CD8-positive, alpha-beta memory T cell (primary cell): ENCODE results near the gene STXBP6. TPM values are rescaled to one million over a fixed set of nuclear protein-coding genes. Genes with fewer than 3 reads are reported as not detected.

Source experiments
- CTCF ChIA-PET: fragments of 350-600 bp; sonication (Branson Sonifier 250); formaldehyde crosslinking; loops from one replicate; lab custom pipeline; 2021; ENCODE audit warnings: antibody characterized with exemption; lab: Charles Lee
- POLR2A ChIA-PET: fragments of 350-600 bp; sonication (Branson Sonifier 250); formaldehyde crosslinking; loops from one replicate; lab custom pipeline; 2021; ENCODE audit warnings: antibody characterized with exemption; lab: Charles Lee
- DNase-seq, 5 donors: peaks; one replicate each; pipeline versions ENCODE4 v3.0.0 to v3.0.0-alpha.2; 2020 to 2022; ENCODE audit warnings: mixed read lengths in 1 of 5
- H3K27ac ChIP-seq: one replicate; pipeline ENCODE4 v1.7.0; 2013; ENCODE audit warnings: low read depth, mild to moderate bottlenecking, low read length, moderate library complexity
- H3K27me3 ChIP-seq: 2 replicates; pipeline ENCODE4 v1.7.0; 2013; ENCODE audit warnings: low read length, mild to moderate bottlenecking; ENCODE audit not compliant: insufficient read depth, poor library complexity, severe bottlenecking
- H3K36me3 ChIP-seq: 2 replicates; pipeline ENCODE4 v1.7.0; 2013; ENCODE audit warnings: mild to moderate bottlenecking, low read length, moderate library complexity; ENCODE audit not compliant: insufficient read depth
- H3K4me1 ChIP-seq: 2 replicates; pipeline ENCODE4 v1.7.0; 2013; ENCODE audit warnings: mild to moderate bottlenecking, low read length, moderate library complexity; ENCODE audit not compliant: insufficient read depth
- H3K4me3 ChIP-seq: 2 replicates; pipeline ENCODE4 v1.7.0; 2013; ENCODE audit warnings: mild to moderate bottlenecking, low read length
- H3K9me3 ChIP-seq: 2 replicates; pipeline ENCODE4 v1.7.0; 2013; ENCODE audit warnings: mild to moderate bottlenecking, low read length
- H3K27ac Mint-ChIP-seq, 8 donors: one replicate each; pipeline ENCODE4 v1.8.0; 2020 to 2021; ENCODE audit warnings: mixed read lengths in 8 of 8, mild to moderate bottlenecking in 6 of 8, inconsistent platforms in 3 of 8, moderate library complexity in 3 of 8
- H3K27me3 Mint-ChIP-seq, 2 donors: one replicate each; pipeline ENCODE4 v1.8.0; 2020 to 2021; ENCODE audit warnings: mixed read lengths in 2 of 2, mild to moderate bottlenecking in 1 of 2, moderate library complexity in 1 of 2
- H3K36me3 Mint-ChIP-seq, 3 donors: one replicate each; pipeline ENCODE4 v1.8.0; 2020 to 2021; ENCODE audit warnings: mixed read lengths in 3 of 3, inconsistent platforms in 1 of 3, mild to moderate bottlenecking in 1 of 3
- H3K4me1 Mint-ChIP-seq, 3 donors: one replicate each; pipeline ENCODE4 v1.8.0; 2020 to 2021; ENCODE audit warnings: mixed read lengths in 3 of 3, inconsistent platforms in 1 of 3, mild to moderate bottlenecking in 1 of 3
- H3K4me3 Mint-ChIP-seq, 7 donors: one replicate each; pipeline ENCODE4 v1.8.0; 2020 to 2021; ENCODE audit warnings: mixed read lengths in 7 of 7, mild to moderate bottlenecking in 6 of 7, moderate library complexity in 4 of 7, inconsistent platforms in 2 of 7
- H3K9me3 Mint-ChIP-seq, 5 donors: one replicate each; pipeline ENCODE4 v1.8.0; 2020 to 2022; ENCODE audit warnings: mixed read lengths in 5 of 5, mild to moderate bottlenecking in 3 of 5, moderate library complexity in 2 of 5, inconsistent platforms in 1 of 5
- polyA plus RNA-seq: library from polyadenylated mRNA; unstranded; fragments of 300-500 nt; fragmentation: Illumina TruSeq; gene quantifications from one replicate; pipeline ENCODE4 v1.2.3, GENCODE V29; 2021
- total RNA-seq, 2 experiments: library from RNA; stranded (reverse); gene quantifications; one replicate each; pipeline ENCODE4 v1.2.3, GENCODE V29; 2021

Gene STXBP6
- total and polyA plus RNA-seq, 3 experiments from 2014 or later: 0.28 to 0.38 TPM; not detected in 1

DNA sequence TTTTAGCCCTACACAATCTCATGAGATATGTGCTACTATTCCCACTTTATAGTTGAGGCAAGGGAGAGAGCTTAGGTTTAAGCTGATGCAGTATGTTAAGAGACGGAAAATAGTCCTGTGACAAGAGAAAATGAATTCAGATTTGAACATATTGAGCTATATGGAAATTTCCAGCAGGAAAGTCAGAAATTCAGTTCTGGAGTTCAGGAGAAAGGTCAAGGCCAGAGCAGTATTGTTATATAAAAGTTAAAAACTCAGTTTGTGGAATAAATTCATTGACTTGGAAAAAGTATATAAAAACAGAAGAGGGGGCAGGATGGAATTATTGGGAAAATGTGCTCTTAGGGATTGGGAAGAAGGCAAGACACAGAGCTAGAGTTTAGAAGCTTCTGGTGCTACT lies 248.9 kb downstream of the STXBP6 start:
- no peaks in the 10 kb centered on the region for H3K9me3 Mint-ChIP-seq
- H3K27me3 Mint-ChIP-seq: peaks cover 4 to 8% of the 10 kb centered on the region in 2 donors
- H3K4me3 Mint-ChIP-seq: no peak overlapping the region
- no peak for DNase-seq
- Histone ChIP-seq H3K27ac (no peak overlapping the region), H3K27me3 (no peaks in the 10 kb centered on the region), H3K36me3 (no peaks in the 10 kb centered on the region), H3K4me3 (no peak overlapping the region), H3K9me3 (no peaks in the 10 kb centered on the region), H3K4me1 (no peaks in the 10 kb centered on the region)
- H3K36me3 Mint-ChIP-seq: no peaks in the 10 kb centered on the region
- peaks cover 0 to 1% (median 0%) of the 10 kb centered on the region in 3 donors for H3K4me1 Mint-ChIP-seq
- ChIA-PET POLR2A (no interaction called here), CTCF (no interaction called here)
- no peak overlapping the region for H3K27ac Mint-ChIP-seq

GRCh38 chr14:24798911-24799462 lies 251.0 kb downstream of the STXBP6 start:
- Mint-ChIP-seq H3K36me3 (no peaks in the 10 kb centered on the region), H3K27me3 (peaks cover 10 to 22% of the 10 kb centered on the region in 2 donors), H3K4me3 (no peak overlapping the region), H3K9me3 (no peaks in the 10 kb centered on the region), H3K27ac (no peak overlapping the region), H3K4me1 (peaks cover 0 to 1% (median 0%) of the 10 kb centered on the region in 3 donors)
- H3K9me3 ChIP-seq: no peaks in the 10 kb centered on the region
- no peak overlapping the region for H3K4me3 ChIP-seq
- DNase-seq: no peak
- H3K36me3 ChIP-seq: no peaks in the 10 kb centered on the region
- no peaks in the 10 kb centered on the region for H3K4me1 ChIP-seq
- CTCF ChIA-PET: no interaction called here
- no peaks in the 10 kb centered on the region for H3K27me3 ChIP-seq
- H3K27ac ChIP-seq: no peak overlapping the region
- POLR2A ChIA-PET: no interaction called here

DNA sequence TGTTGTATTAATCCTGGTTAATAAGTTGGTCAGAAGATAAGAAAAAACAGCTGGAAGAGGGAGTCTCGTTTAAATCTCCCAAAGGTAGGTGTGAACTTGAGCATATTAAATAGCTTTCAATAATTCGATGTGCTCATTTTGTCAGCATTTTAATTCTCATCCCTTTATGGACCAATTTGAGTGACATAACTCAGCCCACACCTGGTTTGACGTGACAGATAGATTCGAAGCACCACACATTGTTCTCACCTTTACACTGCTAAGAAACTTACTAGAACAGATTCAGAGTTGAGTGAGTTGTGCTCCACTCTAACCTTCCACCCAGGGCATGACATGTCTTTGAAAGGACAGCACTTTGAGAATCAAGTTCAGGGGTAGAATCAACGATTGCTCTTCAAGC lies 254.5 kb downstream of the STXBP6 start:
- no peaks in the 10 kb centered on the region for H3K36me3 Mint-ChIP-seq
- Histone ChIP-seq H3K4me3 (no peak overlapping the region), H3K36me3 (no peaks in the 10 kb centered on the region), H3K27ac (no peak overlapping the region), H3K27me3 (no peaks in the 10 kb centered on the region), H3K9me3 (no peaks in the 10 kb centered on the region), H3K4me1 (no peaks in the 10 kb centered on the region)
- peaks cover 15 to 35% of the 10 kb centered on the region in 2 donors for H3K27me3 Mint-ChIP-seq
- peaks cover 0 to 1% (median 0%) of the 10 kb centered on the region in 3 donors for H3K4me1 Mint-ChIP-seq
- H3K9me3 Mint-ChIP-seq: no peaks in the 10 kb centered on the region
- CTCF ChIA-PET: no interaction called here
- no peak overlapping the region for H3K4me3 Mint-ChIP-seq
- DNase-seq: no peak
- H3K27ac Mint-ChIP-seq: no peak overlapping the region
- POLR2A ChIA-PET: no interaction called here

DNA sequence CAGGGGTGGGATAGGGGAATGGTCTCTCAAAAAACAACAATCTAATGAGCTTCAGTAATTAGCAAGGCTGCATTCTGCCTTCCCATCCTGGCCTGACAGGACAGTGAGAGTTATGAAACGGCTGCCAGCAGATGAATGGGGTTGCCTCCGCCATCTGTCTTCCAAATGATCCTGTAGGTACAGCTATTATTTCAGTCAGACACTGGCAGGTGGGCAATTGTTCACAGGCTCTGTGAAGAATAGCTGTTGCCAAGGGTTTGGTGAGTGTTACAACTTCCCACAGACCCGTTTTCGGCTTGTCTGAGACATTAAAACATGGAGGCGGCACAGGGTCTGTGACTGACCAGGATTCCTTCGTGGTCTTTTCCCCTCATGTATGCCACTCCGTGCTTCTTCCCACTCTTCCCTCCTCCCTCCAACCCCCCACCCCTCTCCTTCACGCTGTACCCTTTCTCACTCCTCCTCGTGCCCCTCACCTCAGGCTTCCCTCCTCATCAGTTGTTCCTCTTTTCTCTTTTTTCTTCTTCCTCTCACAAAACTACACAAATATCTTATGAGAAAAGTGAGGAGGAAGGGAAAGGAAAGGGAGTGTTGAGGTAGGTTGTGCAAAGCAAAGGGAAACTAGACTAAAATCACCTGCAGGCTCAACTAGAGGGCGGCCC lies 255.2 kb downstream of the STXBP6 start:
- peaks cover 15 to 35% of the 10 kb centered on the region in 2 donors for H3K27me3 Mint-ChIP-seq
- DNase-seq: no peak
- Histone ChIP-seq H3K4me1 (no peaks in the 10 kb centered on the region), H3K36me3 (no peaks in the 10 kb centered on the region), H3K4me3 (no peak overlapping the region), H3K9me3 (no peaks in the 10 kb centered on the region), H3K27ac (no peak overlapping the region), H3K27me3 (no peaks in the 10 kb centered on the region)
- no peaks in the 10 kb centered on the region for H3K9me3 Mint-ChIP-seq
- ChIA-PET CTCF (no interaction called here), POLR2A (no interaction called here)
- H3K27ac Mint-ChIP-seq: no peak overlapping the region
- no peaks in the 10 kb centered on the region for H3K36me3 Mint-ChIP-seq
- H3K4me1 Mint-ChIP-seq: peaks cover 0 to 1% (median 0%) of the 10 kb centered on the region in 3 donors
- H3K4me3 Mint-ChIP-seq: peak overlapping the region in 1 of 7 donors; percentile 20

GRCh38 chr14:24790196-24790595 lies 259.8 kb downstream of the STXBP6 start:
- H3K9me3 ChIP-seq: no peaks in the 10 kb centered on the region
- peaks cover 4% of the 10 kb centered on the region for H3K27me3 ChIP-seq
- no peaks in the 10 kb centered on the region for H3K36me3 ChIP-seq
- Mint-ChIP-seq H3K4me3 (no peak overlapping the region), H3K27me3 (peaks cover 8 to 35% of the 10 kb centered on the region in 2 donors), H3K4me1 (no peaks in the 10 kb centered on the region), H3K9me3 (no peaks in the 10 kb centered on the region), H3K27ac (no peak overlapping the region), H3K36me3 (no peaks in the 10 kb centered on the region)
- CTCF ChIA-PET: no interaction called here
- DNase-seq: no peak
- H3K4me3 ChIP-seq: no peak overlapping the region
- POLR2A ChIA-PET: no interaction called here
- no peaks in the 10 kb centered on the region for H3K4me1 ChIP-seq
- H3K27ac ChIP-seq: no peak overlapping the region

GRCh38 chr14:24789378-24789884 lies 260.5 kb downstream of the STXBP6 start:
- Mint-ChIP-seq H3K27me3 (peaks cover 6 to 32% of the 10 kb centered on the region in 2 donors), H3K36me3 (no peaks in the 10 kb centered on the region)
- CTCF ChIA-PET: no interaction called here

DNA sequence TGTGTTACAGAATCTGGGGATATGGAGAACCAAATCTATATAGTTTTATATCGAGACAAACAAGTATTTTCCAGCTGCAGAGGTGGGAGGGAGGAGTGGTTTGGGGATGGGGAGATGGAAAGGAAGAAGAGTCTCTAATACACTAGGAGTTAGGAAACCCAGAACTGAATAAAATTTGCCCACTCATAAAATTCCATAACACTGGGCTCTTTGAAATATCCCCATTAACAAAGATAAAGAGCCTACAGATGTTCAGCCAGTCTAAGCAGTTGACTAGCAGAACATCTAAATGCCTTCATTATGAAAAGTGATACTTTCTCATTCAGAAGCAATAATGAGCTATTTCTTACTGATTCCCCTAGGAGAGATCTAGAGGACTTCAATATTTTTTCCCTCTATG lies 264.2 kb downstream of the STXBP6 start:
- no peaks in the 10 kb centered on the region for H3K4me1 Mint-ChIP-seq
- H3K4me3 ChIP-seq: no peak overlapping the region
- H3K4me3 Mint-ChIP-seq: no peak overlapping the region
- DNase-seq: no peak
- no peaks in the 10 kb centered on the region for H3K4me1 ChIP-seq
- H3K27me3 ChIP-seq: peaks cover 4% of the 10 kb centered on the region
- H3K27ac ChIP-seq: no peak overlapping the region
- ChIA-PET CTCF (no interaction called here), POLR2A (no interaction called here)
- H3K27ac Mint-ChIP-seq: no peak overlapping the region
- H3K36me3 ChIP-seq: no peaks in the 10 kb centered on the region
- no peaks in the 10 kb centered on the region for H3K36me3 Mint-ChIP-seq
- H3K27me3 Mint-ChIP-seq: peaks cover 0 to 11% of the 10 kb centered on the region in 2 donors
- H3K9me3 ChIP-seq: no peaks in the 10 kb centered on the region
- no peaks in the 10 kb centered on the region for H3K9me3 Mint-ChIP-seq

More at GRCh38 chr14:24789378-24789884, 260.5 kb downstream of the STXBP6 start:
- H3K4me3 ChIP-seq: no peak overlapping the region
- Mint-ChIP-seq H3K9me3 (no peaks in the 10 kb centered on the region), H3K4me3 (no peak overlapping the region), H3K4me1 (no peaks in the 10 kb centered on the region), H3K27ac (no peak overlapping the region)
- no peak overlapping the region for H3K27ac ChIP-seq
- POLR2A ChIA-PET: no interaction called here
- no peaks in the 10 kb centered on the region for H3K36me3 ChIP-seq
- DNase-seq: no peak
- peaks cover 4% of the 10 kb centered on the region for H3K27me3 ChIP-seq
- H3K4me1 ChIP-seq: no peaks in the 10 kb centered on the region
- H3K9me3 ChIP-seq: no peaks in the 10 kb centered on the region

GRCh38 chr14:24784981-24785380 lies 265.0 kb downstream of the STXBP6 start:
- H3K27me3 Mint-ChIP-seq: peaks cover 0 to 11% of the 10 kb centered on the region in 2 donors
- DNase-seq: no peak
- no peaks in the 10 kb centered on the region for H3K9me3 Mint-ChIP-seq
- H3K4me3 Mint-ChIP-seq: no peak overlapping the region
- H3K27ac Mint-ChIP-seq: no peak overlapping the region
- Histone ChIP-seq H3K4me3 (no peak overlapping the region), H3K36me3 (no peaks in the 10 kb centered on the region), H3K9me3 (no peaks in the 10 kb centered on the region), H3K27me3 (peaks cover 4% of the 10 kb centered on the region), H3K27ac (no peak overlapping the region), H3K4me1 (no peaks in the 10 kb centered on the region)
- ChIA-PET CTCF (no interaction called here), POLR2A (no interaction called here)
- no peaks in the 10 kb centered on the region for H3K36me3 Mint-ChIP-seq
- H3K4me1 Mint-ChIP-seq: no peaks in the 10 kb centered on the region
